ENCODE data around the gene SLC22A12.

Gene SLC22A12

DNA sequence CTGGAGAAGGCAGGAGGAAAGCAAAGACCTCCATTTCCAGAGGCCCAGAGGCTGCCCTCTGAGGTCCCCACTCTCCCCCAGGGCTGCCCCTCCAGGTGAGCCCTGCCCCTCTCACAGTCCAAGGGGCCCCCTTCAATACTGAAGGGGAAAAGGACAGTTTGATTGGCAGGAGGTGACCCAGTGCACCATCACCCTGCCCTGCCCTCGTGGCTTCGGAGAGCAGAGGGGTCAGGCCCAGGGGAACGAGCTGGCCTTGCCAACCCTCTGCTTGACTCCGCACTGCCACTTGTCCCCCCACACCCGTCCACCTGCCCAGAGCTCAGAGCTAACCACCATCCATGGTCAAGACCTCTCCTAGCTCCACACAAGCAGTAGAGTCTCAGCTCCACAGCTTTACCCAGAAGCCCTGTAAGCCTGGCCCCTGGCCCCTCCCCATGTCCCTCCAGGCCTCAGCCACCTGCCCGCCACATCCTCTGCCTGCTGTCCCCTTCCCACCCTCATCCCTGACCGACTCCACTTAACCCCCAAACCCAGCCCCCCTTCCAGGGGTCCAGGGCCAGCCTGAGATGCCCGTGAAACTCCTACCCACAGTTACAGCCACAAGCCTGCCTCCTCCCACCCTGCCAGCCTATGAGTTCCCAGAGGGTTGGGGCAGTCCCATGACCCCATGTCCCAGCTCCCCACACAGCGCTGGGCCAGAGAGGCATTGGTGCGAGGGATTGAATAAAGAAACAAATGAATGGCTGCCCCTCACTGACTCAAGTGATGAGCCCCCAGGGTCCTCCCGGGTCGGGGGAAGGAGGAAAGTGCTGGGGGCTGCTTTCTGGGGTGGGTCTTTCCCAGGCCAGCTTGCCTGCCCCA lies 10.8 kb downstream of the SLC22A12 start:
- Histone ChIP-seq H3K27ac (ENCODE audit: poor library complexity, severe bottlenecking) (no peak overlapping the region), H3K27me3 (ENCODE audit: insufficient read depth, poor library complexity, severe bottlenecking) (no peaks in the 10 kb centered on the region), H3K4me1 (ENCODE audit: insufficient read depth, poor library complexity, severe bottlenecking) (no peaks in the 10 kb centered on the region), H3K36me3 (ENCODE audit: low read depth) (no peaks in the 10 kb centered on the region), H3K9me3 (ENCODE audit: severe bottlenecking) (no peaks in the 10 kb centered on the region), H3K4me3 (ENCODE audit: severe bottlenecking) (no peak overlapping the region)
- DNase-seq (ENCODE audit: low spot score), result no peak
- no peak for ATAC-seq (ENCODE audit: low read depth)
- TF ChIP-seq, protein P1, sequence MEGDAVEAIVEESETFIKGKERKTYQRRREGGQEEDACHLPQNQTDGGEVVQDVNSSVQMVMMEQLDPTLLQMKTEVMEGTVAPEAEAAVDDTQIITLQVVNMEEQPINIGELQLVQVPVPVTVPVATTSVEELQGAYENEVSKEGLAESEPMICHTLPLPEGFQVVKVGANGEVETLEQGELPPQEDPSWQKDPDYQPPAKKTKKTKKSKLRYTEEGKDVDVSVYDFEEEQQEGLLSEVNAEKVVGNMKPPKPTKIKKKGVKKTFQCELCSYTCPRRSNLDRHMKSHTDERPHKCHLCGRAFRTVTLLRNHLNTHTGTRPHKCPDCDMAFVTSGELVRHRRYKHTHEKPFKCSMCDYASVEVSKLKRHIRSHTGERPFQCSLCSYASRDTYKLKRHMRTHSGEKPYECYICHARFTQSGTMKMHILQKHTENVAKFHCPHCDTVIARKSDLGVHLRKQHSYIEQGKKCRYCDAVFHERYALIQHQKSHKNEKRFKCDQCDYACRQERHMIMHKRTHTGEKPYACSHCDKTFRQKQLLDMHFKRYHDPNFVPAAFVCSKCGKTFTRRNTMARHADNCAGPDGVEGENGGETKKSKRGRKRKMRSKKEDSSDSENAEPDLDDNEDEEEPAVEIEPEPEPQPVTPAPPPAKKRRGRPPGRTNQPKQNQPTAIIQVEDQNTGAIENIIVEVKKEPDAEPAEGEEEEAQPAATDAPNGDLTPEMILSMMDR (IDR thresholded peaks at IDR 0.05; ENCODE audit: poor library complexity, severe bottlenecking), result no peak

DNA sequence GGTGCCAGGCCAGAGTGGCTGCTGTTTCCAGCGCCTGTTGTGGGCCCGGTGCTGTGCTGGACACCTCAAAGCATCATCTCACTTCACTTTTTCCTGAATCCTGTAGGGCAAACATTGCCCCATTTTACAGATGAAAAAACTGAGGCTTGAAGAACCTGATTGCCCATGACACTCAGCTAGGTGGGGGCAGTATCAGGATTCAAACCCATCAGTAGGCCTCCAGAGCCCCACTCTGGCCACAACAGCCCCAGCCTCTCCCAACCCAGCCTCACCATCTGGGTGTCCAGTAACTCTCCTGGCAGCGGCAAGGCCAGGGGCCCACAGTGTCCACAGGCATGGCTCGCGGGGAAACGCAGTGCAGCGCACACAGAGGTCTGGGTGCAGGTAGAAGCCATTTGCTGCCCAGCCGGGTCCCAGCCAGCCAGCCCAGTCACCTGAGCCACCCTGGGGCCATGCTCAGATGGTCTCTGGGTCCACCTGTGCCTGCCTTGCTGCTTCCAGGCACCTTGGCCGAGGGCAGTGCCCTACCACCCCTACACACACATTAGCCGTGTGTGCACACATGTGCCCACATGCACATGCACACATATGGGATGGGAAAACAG lies 11.5 kb downstream of the SLC22A12 start:
- ATAC-seq (ENCODE audit: low read depth) (no peak), DNase-seq (ENCODE audit: low spot score) (no peak)
- Histone ChIP-seq H3K27ac (ENCODE audit: poor library complexity, severe bottlenecking) (no peak overlapping the region), H3K9me3 (ENCODE audit: severe bottlenecking) (no peaks in the 10 kb centered on the region), H3K4me1 (ENCODE audit: insufficient read depth, poor library complexity, severe bottlenecking) (no peaks in the 10 kb centered on the region), H3K4me3 (ENCODE audit: severe bottlenecking) (no peak overlapping the region), H3K27me3 (ENCODE audit: insufficient read depth, poor library complexity, severe bottlenecking) (peaks cover 6% of the 10 kb centered on the region), H3K36me3 (ENCODE audit: low read depth) (no peaks in the 10 kb centered on the region)
- TF ChIP-seq, protein P1 (IDR thresholded peaks at IDR 0.05; ENCODE audit: poor library complexity, severe bottlenecking), result no peak

DNA sequence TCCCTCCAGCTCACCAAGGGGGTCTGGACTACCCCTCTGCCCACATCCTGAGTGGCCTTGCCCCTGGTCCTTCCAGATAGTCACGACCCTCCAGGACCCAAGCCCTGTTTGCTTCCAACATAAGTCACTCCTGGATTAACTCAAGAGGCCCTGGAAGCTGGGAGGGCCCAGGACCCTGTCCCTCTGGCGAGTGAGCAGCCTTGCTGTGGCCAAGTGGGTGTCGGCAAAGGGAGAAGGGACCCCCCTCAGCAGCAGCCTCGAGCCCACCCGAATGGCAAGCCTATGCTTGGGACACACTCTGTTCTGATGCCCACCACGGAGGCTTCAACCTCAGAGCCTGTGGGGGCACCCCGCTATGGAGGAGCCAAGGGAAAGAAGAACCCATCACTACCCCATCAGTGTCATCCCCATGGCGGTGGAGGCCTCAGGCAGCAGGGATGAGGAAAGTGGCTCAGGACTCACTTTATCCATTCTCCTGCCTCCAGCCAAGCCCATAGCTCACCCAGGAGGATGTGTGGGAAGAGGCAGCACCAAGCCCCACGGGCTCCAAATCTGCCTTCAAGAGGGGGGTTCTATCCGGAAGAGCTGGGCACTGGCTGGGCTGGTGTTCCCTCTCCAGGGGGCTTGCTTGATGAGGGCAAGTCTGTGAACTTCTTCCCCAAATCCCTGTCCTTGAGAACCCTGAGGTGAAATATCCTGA lies 12.5 kb downstream of the SLC22A12 start:
- H3K4me3 ChIP-seq (ENCODE audit: severe bottlenecking), result no peak overlapping the region
- H3K9me3 ChIP-seq (ENCODE audit: severe bottlenecking), result no peaks in the 10 kb centered on the region
- TF ChIP-seq, protein P1 (IDR thresholded peaks at IDR 0.05; ENCODE audit: poor library complexity, severe bottlenecking), result no peak
- H3K27ac ChIP-seq (ENCODE audit: poor library complexity, severe bottlenecking), result no peak overlapping the region
- ATAC-seq (ENCODE audit: low read depth), result no peak
- DNase-seq (ENCODE audit: low spot score), result no peak
- H3K27me3 ChIP-seq (ENCODE audit: insufficient read depth, poor library complexity, severe bottlenecking), result peaks cover 10% of the 10 kb centered on the region
- no peaks in the 10 kb centered on the region for H3K4me1 ChIP-seq (ENCODE audit: insufficient read depth, poor library complexity, severe bottlenecking)
- no peaks in the 10 kb centered on the region for H3K36me3 ChIP-seq (ENCODE audit: low read depth)

DNA sequence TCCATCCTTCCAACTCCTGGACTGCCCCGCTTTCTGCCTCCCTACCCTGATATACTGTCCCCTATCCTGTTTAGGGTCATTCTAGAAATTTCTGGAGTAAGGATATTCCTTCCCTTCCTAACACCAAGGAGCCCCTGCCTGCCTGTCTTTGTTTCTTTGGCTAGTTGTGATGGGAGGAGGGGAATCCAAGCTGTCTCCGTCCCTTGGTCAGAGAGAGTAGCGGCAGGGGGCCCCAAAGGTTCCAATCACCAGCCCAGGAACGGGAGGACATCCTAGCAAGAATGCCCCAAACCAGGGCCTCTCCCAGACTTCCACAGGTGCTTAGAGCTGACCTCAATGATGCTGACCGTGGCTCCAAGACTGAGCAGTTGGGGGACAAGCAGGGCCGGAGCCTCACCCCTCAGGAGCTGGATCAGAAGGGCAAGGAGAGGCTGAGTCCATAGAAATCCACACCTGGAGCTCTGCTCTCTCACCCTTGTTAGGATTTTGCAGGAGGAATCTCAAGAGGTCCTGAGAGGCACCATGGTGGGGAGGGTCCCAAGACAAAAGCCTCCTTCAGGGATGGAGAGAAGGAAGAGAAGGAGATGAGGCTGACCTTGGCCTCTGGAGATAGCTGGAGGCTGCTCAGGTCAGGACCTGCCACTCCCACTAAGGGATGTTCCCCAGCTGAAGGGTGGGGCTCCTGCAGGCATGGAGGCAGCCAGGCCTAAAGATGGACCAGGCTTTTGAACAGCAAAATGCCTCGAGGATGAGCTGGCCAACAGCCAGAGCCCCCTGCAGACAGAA lies 13.6 kb downstream of the SLC22A12 start:
- Histone ChIP-seq H3K36me3 (ENCODE audit: low read depth) (no peaks in the 10 kb centered on the region), H3K27me3 (ENCODE audit: insufficient read depth, poor library complexity, severe bottlenecking) (peaks cover 12% of the 10 kb centered on the region), H3K9me3 (ENCODE audit: severe bottlenecking) (no peaks in the 10 kb centered on the region), H3K4me3 (ENCODE audit: severe bottlenecking) (no peak overlapping the region), H3K27ac (ENCODE audit: poor library complexity, severe bottlenecking) (no peak overlapping the region), H3K4me1 (ENCODE audit: insufficient read depth, poor library complexity, severe bottlenecking) (no peaks in the 10 kb centered on the region)
- TF ChIP-seq, protein P1 (IDR thresholded peaks at IDR 0.05; ENCODE audit: poor library complexity, severe bottlenecking), result no peak
- ATAC-seq (ENCODE audit: low read depth) (no peak), DNase-seq (ENCODE audit: low spot score) (no peak)
